ENCODE measurements around the gene KDM5B. TPM values are rescaled to one million over a fixed set of nuclear protein-coding genes. Genes with fewer than 3 reads are reported as not detected.
"Not testable (repeated sequence)": the region's sequence is repeated elsewhere in the genome, so short reads cannot be mapped to it uniquely, and the experiment has no call there.

The KDM5B gene
- total RNA-seq, 1 donor from 2014 or later, result 46.1 TPM

DNA sequence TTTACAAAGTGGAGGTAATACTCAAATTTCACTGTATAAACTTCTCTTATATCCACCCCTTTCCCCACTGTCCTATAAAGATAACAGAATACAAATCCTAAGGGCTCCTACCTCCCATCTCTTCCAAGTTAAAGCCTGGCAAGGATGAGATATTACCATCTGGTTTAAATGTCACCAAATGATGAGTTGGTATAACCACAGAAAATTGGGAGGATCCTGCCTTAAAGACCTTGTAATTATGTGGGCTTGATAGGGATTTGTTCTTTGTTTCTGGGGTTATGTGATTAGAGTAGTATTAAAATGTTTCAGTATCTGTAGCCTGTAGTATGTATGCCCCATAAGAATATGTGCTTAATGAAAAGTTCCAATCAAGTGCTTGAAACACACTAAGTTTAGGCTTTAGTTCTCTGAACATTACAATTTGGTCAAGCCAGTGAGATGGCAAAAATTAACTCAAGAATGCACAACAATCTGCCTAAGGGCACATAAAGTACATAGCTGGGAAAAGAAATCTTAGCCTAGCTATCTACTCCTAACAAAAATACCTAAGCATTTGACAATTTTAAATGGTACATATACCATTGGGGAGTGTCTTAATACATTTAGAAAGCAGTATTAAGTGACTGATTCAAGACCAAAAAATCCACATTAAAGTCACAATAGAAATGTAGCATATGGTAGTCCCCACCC lies 14.0 kb downstream of the KDM5B start:
- no peak for DNase-seq (ENCODE audit: low read depth in 2 of 2)

DNA sequence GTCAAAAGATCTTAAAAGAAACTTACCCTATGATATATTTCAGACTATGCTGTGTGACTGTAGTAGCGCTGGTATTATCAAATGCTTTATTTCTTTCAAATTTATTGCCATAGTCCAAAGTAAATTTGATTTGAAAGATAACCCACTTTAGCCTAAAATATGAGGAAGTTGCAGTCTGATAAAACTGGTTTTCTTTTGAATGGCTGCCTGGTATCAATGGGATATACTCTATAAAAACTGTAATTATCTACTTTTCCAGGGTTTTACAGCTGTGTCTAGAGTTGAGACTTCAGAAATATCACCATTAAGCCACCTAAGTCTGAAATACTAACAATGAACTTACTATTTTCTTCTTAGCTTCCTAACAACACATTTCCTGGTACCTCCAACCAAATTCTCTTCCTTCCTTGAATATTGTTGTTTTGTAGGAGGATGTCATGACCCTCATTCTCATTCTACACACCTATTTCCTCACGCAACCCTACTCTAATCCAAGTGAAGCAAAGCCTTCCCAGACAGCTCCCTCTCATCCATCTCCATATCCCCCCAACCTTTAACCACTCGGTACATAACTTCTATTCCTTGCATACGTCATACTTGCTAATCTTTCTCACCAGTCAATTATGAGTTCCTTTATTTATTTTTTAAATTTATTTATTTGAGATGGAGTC lies 17.0 kb downstream of the KDM5B start:
- peak in 1 of 2 donors; percentile 23 for DNase-seq (ENCODE audit: low read depth in 2 of 2)

DNA sequence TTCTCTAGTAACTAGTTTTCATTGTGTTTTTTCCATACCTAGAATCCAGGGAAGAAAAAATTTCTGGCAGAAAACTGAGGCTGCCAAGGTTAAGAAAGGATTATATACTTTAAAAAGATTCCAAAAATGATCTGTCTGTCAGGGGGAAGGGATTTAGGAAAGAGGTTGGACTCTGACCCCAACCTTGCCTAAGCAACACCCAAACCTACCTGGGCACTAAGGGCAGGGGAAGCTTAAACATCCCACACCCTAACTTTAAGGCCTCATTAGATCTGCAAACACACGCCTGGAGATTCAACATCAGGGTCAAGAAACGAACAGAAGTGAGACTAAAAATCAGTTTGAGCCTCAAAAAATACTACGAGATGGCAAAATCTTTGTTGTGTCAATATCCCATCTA lies 19.4 kb downstream of the KDM5B start:
- no peak for DNase-seq (ENCODE audit: low read depth in 2 of 2)

DNA sequence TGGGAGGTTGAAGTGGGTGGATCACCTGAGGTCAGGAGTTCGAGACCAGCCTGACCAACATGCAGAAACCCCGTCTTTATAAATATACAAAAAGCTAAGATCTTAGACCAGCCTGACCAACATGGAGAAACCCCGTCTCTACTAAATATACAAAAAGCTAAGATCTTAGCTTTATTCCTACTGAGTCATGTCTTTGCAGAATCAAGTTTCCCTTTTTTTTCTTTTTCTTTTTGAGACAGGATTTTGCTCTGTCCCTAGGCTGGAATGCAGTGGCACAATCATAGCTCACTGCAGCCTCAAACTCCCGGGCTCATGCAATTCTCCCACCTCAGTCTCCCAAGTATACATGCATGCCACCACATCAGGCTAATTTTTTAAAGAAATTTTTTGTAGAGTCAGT lies 21.4 kb downstream of the KDM5B start:
- no peak for DNase-seq (ENCODE audit: low read depth in 2 of 2)

DNA sequence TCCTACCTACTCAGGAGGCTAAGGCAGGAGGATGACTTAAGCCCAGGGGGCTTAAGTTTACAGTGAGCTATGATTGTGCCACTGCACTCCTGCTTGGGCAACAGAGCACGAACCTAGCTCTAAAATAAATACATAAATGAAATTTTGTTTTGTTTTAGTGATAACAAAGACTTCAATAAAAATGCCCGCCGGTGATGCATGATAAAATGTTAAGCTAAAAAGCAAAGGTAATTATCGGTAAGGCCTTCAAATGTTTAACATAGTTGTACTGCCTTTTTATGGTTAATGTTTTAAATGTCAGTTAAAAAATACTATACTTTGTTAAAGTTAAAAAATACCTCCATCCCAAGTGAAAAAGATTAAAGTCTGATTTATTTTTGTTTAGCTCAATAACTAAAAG lies 27.0 kb downstream of the KDM5B start:
- DNase-seq (ENCODE audit: low read depth in 2 of 2), result no peak

DNA sequence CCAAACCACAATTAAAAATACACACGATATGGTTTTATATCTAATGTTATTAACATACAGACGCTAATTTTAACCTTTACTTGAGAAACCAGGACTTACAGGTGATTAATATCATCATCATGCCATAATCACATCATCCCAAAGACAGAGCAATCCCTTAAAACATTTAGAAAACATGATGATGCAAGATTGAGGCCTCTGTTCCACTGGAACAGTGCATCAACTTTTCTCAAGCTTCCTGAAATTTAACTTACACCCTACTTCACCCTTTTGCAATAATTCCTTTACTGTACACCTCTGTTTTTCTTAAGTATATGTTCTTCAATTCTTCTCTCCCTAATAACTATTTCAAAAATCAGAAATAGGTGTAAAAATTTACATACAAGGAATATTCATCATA lies 38.1 kb downstream of the KDM5B start:
- DNase-seq (ENCODE audit: low read depth in 2 of 2), result no peak

DNA sequence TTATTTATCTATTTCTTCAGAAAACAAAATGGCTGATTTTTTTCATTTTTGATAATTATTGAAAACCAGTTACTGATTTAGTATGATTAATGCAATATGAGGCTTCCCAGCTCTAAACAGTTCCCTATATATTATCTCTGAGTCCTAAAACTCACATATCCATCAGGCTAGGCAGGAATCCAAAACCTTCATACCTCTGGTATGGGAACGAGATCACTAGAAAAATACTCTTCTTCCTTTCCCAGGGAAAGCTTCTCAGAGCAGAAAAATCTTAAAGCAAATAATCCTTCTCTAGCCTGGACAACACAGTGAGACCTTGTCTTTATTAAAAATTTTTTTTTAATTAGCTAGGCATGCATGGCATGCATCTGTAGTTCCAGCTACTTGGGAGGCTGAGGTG lies 42.5 kb downstream of the KDM5B start:
- no peak for DNase-seq (ENCODE audit: low read depth in 2 of 2)

DNA sequence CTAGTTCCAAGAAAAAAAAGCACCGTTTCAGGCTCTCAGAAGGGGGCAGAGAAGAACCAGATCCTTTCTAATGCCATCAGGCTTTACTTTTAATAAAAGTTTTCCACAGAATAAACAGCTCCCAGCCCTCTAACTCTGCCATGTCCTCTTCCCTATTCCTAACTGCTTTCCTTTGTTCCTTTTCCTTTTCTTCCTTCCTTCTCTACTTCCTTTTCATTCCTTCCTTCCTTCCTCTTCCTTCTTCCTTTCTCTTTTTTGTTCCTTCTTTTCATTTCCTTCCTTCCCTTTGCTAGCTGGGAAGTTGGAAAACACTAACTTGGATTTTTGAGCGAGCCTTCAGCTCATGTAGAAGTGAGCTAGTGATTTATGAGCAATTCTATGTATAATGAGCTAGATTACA lies 46.2 kb downstream of the KDM5B start:
- DNase-seq (ENCODE audit: low read depth in 2 of 2), result no peak

DNA sequence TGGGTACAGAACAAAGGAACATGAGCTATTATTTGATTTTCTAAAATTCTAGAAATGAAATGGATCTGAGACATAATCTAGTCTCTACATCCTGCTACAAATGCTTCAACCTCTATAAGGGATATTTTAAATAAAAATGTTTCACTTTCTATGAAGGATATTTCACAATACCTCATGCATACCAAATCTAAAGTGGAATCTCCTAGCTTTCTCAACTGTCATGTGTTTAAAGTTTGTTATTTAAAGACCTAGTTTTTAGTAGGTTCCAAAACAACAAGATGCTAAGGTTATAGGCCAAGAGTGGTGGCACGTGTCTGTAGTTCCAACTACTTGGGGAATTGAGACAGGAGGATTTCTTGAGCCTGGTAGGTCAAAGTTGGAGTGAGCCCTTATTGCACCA lies 47.6 kb downstream of the KDM5B start:
- no peak for DNase-seq (ENCODE audit: low read depth in 2 of 2)

DNA sequence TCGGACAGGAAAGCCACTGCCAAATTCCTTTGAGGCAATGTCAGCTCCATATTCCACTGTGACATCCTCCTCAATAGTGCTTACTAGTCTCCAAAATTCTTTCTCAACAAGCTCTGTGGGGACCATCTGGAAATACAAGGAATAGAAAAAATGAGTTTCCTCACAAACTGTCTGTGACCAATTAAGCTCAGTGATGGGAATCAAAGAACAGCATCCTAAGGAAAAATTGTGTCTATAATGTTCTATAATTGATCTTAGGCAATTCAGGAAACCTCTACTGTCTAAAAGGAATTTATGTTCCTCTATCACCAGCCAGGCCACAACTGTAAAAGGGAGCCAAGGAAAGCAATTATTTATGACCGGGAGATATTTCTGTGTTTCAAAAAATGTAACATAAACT lies 51.8 kb downstream of the KDM5B start:
- DNase-seq (ENCODE audit: low read depth in 2 of 2), result no peak

DNA sequence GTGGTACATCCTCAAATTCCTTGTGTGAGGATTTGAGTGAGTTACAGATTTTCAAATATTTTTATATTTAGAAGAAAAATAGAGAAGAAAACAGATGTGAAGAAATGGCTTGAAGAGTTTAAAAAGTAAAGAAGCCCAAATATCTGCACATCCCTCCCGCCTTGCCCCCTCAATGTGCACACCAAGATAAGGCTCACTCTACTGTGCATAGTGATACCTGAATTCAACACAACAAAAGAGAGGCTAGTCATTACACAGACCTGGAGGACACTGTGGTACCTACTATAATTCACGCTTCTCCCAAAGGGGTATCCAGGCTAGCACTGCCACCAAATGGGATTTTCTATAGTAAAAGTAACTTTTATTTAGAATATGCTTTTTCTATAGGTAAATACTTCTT lies 53.9 kb downstream of the KDM5B start:
- DNase-seq (ENCODE audit: low read depth in 2 of 2), result no peak

DNA sequence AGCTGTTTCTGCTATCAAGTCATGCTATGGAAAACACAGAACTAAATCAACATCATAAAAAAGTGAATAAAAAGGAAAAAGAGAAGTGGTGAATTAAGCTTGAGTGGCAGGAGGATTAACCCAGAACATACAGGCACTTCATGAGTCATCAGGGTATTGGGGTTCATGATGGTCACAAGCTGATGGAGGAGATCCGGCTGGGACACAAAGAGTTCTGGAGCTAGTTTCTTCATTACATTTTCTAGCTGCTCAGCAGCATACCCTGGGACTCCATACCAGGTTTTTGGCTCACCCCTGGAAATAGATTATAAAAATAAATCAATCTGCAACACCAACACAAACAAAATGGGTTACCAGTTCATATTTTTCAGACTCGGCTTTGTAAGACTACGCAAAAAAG lies 55.4 kb downstream of the KDM5B start:
- no peak for DNase-seq (ENCODE audit: low read depth in 2 of 2)

DNA sequence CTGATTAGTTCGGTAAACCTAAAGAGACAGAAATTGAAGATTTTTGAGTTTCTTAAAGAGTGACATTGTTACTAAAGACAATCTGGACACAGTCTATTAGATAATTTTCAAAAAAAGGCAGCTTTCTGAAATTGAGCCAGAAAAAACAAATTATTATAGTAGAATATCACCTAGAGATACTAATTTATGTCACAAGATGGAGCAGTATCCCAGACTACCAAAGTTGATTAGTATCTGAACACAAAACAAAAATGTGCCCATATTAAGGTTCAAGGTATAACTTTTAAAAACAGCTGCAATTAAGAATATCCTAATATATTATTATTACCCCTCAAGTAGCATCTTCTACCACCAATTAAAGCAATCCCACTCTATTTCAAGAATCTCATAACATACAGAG lies 57.5 kb downstream of the KDM5B start:
- peak in 1 of 2 donors; percentile 1 for DNase-seq (ENCODE audit: low read depth in 2 of 2)

DNA sequence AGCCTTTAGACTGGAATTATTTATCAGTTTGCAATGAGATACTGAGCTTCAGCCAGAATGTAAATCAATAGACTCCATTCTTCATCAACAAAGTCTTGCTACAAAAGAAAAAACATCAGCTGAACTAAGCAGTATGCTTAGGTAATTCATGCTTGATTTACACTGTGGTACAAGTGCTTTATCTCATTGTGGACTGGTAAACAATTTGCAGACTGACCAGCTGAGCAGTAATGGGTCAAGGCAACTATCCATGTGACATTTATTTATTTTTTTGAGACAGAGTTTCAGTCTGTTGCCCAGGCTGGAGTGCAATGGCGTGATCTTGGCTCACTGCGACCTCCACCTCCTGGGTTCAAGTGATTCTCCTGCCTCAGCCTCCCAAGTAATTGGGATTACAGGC lies 58.2 kb downstream of the KDM5B start:
- no peak for DNase-seq (ENCODE audit: low read depth in 2 of 2)

DNA sequence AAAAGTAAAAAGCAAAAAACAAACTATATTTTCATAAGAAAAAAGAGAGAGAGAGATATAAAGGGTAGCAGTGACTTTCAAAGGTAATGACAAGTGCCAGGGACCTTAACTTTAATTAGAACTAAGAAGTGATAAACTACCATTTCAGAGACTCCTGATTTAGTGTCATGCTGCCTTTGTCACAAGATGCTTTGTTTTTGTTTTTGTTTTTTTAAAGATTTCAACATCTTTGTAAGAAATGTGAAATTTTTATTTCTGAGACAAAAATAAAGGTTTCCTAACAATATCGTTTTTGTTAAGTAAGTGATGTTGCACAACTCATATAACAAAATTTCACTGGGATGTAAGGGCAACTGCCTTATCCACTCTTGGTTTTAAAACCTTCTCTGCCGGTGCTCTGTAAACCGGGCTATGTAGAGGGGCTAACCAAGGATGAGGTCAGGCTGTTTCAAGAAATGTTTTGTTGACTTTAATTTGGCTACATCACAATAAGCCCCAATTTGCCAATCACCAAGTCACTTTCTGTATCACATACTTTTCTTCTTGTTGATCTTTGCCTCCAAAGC lies 62.8 kb downstream of the KDM5B start:
- DNase-seq (ENCODE audit: low read depth in 2 of 2), result no peak

DNA sequence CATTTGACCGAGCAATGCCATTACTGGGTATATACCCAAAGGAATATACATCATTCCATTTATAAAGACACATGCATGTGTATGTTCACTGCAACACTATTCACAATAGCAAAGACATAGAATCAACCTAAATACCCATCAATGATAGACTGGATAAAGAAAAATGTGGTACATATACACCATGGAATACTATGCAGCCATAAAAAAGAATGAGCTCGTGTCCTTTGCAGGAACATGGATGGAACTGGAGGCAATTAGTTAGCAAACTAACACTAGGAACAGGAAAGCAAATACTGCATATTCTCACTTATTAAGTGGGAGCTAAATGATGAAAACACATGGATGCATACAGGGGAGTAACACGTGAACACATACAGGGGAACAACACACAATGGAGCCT lies 63.5 kb downstream of the KDM5B start:
- not testable (repeated sequence) for DNase-seq (ENCODE audit: low read depth in 2 of 2)

DNA sequence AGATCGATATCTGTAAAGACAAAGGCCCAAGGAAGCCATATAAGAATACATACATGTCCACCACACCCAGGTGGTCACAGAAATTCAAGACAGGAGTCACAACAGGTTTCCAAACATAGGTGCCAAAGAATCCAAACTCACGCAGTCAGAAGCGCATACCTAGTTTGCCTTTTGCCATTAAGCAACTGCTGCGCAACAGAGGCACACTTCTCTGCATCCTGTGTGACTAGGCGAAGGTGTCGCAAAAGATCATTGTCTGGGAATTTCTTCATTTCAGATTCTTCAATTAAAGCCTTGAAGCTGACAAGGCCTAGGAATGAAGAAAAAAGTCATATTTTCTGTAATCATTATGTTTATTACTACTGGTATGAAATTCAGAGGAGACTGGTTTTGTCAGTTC lies 65.7 kb downstream of the KDM5B start:
- DNase-seq (ENCODE audit: low read depth in 2 of 2), result no peak

DNA sequence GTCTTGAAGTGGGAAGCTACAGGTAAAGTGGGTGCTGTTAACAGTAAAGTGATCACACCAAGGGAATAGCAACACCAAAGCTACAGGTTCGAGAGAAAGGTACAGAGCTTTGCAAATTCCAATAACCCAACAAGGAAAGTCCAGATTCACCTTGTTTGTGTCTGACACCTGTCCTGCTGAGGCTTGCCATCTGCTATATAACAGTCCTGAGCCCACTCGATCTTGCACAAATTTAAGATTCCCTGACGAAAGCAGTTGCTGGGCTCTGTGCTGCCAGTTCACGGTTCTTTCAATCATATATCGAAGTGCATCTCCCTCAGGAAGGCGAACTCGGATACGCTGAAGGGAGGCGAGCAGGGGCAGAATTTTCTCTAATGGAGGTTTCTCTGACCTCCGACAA lies 75.0 kb downstream of the KDM5B start:
- DNase-seq (ENCODE audit: low read depth in 2 of 2), result no peak

DNA sequence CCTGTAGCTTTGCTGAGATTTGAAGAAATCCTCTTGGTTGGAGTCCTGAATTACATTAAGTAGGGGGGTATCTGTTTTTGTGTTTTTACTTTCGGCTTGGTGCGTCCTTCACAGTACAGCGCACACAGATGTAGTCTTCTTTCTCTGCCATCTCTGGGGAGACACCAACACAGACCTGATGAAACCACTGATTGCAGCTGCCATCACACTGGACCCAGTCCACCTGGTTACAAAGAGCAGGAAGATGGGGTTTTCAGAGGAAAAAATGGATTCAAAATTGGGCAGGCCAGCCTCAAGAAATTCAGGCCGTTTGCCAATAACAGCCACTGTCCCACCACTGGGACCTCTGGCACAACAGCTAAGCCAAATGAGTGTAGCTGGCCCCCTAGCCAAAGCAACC lies 79.3 kb downstream of the KDM5B start:
- DNase-seq (ENCODE audit: low read depth in 2 of 2), result no peak

DNA sequence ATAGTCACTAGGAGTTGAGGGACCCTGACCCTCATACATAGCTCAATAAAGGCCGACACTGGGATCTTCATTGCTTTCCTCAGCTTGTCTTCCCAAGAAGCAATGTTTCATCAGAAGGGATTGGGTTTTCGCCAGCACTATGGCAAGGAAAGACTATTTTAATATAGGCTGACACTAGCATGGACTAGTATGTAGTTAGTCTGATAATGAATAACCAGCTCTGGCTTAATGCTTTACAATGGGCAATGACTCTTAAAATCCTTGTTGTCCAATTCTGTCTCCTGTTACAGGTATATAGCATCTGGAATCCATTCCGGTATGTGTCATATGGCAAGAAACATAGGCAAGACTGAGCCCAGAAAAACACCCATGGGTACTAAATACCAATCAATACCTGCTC lies 82.7 kb downstream of the KDM5B start:
- DNase-seq (ENCODE audit: low read depth in 2 of 2), result no peak

DNA sequence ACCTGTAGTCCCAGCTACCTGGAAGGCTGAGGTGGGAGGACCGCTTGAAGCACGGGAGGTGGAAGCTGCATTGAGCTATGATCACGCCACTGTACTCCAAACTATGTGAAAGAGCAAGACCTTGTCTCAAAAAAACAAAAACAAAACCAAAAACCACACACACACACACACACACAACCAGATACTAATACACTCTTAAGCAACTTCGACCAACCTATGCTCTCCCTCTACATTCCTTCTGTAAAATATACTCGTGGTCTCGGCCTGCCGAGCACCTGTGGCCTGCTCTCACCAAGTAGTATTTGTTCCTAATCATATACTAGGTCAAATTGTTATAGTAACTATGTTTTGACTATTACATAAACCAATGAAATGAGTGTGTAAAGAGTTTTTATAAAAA lies 84.5 kb downstream of the KDM5B start:
- DNase-seq (ENCODE audit: low read depth in 2 of 2), result no peak

DNA sequence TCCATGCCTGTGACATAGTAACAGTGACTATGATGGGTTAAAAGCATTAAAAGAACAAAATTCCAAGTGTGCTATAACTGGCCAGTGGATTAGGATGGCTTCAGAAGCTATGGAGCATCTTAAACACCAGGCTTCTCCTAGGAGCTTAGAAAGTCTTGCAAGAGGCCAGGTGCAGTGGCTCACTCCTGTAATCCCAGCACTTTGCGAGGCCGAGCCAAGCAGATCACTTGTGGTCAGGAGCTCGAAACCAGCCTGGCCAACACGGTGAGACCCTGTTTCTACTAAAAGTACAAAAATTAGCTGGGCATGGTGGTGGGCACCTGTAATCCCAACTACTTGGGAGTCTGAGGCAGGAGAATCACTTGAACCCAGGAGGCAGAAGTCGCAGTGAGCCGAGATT lies 85.2 kb downstream of the KDM5B start:
- not testable (repeated sequence) for DNase-seq (ENCODE audit: low read depth in 2 of 2)

DNA sequence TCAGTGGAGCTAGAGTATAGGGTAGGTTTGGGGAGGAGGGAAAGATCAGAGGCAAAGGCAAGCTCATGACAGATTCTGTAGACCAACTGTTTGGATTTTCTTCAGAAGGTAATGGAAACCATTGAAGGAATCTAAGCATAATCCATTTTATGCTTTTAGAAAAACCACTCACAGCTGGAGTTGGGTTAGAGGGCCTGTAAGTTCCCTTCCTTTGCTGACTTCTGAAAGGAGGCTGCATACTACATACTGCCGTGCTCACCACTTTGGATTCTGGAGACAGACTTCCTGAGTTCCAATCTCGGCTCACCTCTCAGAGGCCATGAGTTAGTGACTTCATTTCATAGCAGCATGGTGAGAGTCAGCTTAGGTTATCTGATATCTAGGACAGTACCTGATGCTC lies 91.6 kb downstream of the KDM5B start:
- DNase-seq (ENCODE audit: low read depth in 2 of 2), result no peak

Measured in dermis microvascular lymphatic vessel endothelial cell (primary cell).